ENCODE data around the gene PADI1.

DNA sequence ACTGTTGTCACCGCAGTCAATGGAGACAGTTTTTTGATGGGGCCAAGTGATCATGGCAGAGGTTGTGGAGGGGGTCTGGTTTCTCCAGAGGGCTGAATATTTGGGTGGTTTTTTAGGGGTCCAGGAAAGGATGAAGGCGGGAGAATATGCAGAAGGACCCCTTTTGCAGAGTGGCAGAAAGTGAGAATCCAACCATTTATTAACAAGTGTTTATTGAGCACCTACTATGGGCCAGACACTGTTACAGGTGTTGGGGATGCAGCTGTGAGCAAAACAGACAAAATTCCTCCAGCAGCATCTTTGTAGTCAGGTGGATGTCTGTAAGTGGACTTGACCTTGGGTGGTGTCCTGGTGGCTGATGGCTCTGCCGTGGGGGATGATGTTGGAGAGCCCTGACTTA is 15.4 kb downstream of the PADI1 start:
- TF ChIP-seq, protein P1, sequence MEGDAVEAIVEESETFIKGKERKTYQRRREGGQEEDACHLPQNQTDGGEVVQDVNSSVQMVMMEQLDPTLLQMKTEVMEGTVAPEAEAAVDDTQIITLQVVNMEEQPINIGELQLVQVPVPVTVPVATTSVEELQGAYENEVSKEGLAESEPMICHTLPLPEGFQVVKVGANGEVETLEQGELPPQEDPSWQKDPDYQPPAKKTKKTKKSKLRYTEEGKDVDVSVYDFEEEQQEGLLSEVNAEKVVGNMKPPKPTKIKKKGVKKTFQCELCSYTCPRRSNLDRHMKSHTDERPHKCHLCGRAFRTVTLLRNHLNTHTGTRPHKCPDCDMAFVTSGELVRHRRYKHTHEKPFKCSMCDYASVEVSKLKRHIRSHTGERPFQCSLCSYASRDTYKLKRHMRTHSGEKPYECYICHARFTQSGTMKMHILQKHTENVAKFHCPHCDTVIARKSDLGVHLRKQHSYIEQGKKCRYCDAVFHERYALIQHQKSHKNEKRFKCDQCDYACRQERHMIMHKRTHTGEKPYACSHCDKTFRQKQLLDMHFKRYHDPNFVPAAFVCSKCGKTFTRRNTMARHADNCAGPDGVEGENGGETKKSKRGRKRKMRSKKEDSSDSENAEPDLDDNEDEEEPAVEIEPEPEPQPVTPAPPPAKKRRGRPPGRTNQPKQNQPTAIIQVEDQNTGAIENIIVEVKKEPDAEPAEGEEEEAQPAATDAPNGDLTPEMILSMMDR (IDR thresholded peaks at IDR 0.05; ENCODE audit: poor library complexity, severe bottlenecking) = no peak
- TF ChIP-seq EZH2 (IDR thresholded peaks at IDR 0.05; ENCODE audit: borderline replicate concordance, insufficient read depth, low read length, poor library complexity, severe bottlenecking) (no peak), TAF1 (IDR thresholded peaks at IDR 0.05; ENCODE audit: low read depth) (no peak), POLR2AphosphoS5 (IDR thresholded peaks at IDR 0.05) (no peak), EP300 (conservative IDR thresholded peaks at IDR 0.05; ENCODE audit: poor library complexity, severe bottlenecking) (no peak)

All from neural cell (in vitro differentiated cells).